ENCODE data around the gene PROC.

The PROC gene

GRCh38 chr2:127455566-127456493 lies 37.6 kb downstream of the PROC start:
- no peak for DNase-seq (ENCODE audit: low read depth in 2 of 2)

DNA sequence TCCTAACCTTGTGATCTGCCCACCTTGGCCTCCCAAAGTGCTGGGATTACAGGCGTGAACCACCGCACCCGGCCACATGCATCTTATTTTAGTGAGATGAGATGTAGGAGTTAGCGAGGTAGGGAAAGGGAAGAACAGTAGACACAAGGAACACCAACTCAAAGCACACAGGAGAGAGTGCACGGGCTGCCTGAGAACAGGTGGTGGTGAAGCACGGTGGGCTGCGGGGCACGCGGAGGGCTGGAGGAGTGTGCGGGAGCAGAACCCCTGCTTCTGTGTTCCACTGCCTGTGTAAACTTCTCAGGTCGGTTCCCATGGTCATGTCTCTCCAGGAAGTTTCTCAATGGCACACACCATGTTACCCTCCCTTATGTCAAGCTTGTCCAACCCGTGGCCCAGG lies 38.7 kb downstream of the PROC start:
- no peak for DNase-seq (ENCODE audit: low read depth in 2 of 2)

DNA sequence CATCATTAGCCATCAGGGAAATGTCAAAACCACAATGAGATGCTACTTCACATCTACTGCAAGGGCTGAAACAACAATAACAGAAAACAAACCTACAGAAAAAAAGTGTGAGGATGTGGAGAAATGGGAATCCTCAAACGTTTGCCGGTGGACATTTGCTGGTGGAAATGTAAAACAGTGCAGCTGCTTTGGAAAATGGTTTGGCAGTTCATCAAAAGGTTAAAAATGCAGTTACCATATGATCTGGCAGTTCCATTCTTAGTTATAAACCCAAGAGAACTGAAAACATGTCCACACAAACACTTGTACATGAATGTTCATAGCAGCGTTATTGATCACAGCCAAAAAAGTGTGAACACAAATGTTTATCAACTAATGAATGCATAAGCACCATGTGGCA lies 44.2 kb downstream of the PROC start:
- no peak for DNase-seq (ENCODE audit: low read depth in 2 of 2)

- no peak for DNase-seq (ENCODE audit: low read depth in 2 of 2)
Measured at GRCh38 chr2:127463155-127463991, 45.1 kb downstream of the PROC start.

DNA sequence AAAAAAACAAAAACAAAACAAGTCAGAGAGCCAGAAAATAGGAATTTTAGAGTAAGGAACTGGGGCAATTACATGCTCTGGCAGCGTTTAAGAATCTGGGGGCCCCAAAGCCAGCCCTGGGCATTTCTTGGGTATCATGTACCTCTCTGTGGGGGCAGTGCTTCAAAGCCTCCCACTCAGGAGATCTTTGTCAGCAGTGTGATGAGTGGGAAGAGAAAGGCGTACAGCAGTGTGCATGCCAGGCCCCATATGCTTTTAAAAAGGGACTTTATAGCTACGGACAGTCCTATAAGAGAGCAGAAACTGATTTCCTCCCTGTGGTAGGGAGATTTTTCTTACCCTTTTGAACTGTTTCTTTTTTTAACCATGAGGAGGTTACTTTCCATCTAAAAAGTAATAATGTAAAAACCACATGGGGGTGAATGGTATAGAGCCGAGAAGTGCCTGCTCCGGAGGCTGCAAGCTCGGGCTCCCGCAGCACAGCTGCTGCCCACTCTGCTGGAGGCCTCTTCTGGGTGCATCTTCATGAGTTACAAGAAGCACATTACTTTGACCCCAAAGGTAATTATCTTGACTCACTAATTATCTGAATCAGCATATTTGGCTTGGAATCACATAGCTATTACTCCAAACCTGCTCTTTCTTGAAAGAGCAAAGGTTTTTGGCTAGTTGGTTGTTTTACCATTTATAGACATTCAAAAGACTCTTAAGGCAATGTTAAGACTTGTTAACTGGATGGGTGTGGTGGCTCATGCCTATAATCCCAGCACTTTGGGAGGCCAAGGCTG lies 46.4 kb downstream of the PROC start:
- no peak for DNase-seq (ENCODE audit: low read depth in 2 of 2)

- no peak for DNase-seq (ENCODE audit: low read depth in 2 of 2)
Measured at GRCh38 chr2:127465258-127465657, 47.0 kb downstream of the PROC start.

DNA sequence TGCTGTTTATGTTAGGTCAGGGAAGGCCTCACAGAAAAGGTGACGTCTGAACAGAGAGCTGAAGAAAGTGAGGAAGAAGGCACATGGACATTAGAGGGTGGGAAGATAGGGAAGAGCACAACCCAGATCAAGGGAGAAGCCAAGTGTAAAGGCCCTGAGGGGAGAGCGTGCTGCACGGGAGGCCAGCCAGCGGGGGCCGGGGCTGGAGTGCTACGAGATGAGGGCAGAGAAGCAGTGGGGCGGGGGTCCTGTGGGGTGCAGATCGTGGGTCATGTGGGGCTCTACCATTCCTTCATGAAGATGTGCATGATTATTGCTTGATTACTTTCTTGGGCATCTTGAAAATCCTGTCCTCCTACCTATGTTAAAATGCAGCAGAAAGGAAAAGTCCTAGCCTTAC lies 50.8 kb downstream of the PROC start:
- DNase-seq (ENCODE audit: low read depth in 2 of 2) = no peak

- no peak for DNase-seq (ENCODE audit: low read depth in 2 of 2)
Measured at GRCh38 chr2:127469974-127470373, 51.7 kb downstream of the PROC start.

- no peak for DNase-seq (ENCODE audit: low read depth in 2 of 2)
Measured at GRCh38 chr2:127471286-127471988, 53.2 kb downstream of the PROC start.

GRCh38 chr2:127472268-127472667 lies 54.0 kb downstream of the PROC start:
- no peak for DNase-seq (ENCODE audit: low read depth in 2 of 2)

DNA sequence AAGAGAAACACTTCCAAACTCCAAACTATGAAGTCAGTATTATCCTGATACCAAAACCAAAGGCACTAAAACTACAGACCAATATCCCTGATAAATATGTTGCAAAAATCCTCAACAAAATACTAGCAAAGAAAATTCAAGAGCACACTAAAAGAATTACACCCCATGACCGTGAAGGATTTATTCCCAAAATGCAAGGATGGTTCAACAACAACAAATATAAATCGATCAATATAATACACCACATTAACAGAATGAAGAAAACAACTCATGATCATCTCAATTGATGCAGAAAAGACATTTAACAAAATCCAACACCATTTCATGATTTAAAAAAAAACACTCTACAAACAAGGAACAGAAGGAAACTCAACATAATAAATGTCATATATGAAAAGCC lies 57.6 kb downstream of the PROC start:
- no peak for DNase-seq (ENCODE audit: low read depth in 2 of 2)
